Spleen (tissue), 11 donors: ENCODE measurements around the gene SPATS2. TPM values are rescaled to one million over a fixed set of nuclear protein-coding genes. Genes with fewer than 3 reads are reported as not detected.

ENCODE experiments used
- DNase-seq: peaks from one replicate; pipeline ENCODE4 v3.0.0-alpha.2; 2020
- H3K27ac ChIP-seq, 8 donors: fragments of 200-600 bp; sonication (generic) in 7 of 8; 1 replicate in 4 of 8; 2 replicates in 4 of 8; pipeline versions ENCODE4 v1.5.0 to v1.8.0; 2016 to 2021; ENCODE audit warnings: inconsistent platforms in 4 of 8, mild to moderate bottlenecking in 4 of 8, moderate library complexity in 1 of 8
- H3K27me3 ChIP-seq, 7 donors: fragments of 200-600 bp; sonication (generic) in 6 of 7; replicated peaks in 1 of 7; 1 replicate in 4 of 7; 2 replicates in 3 of 7; pipeline versions ENCODE4 v1.5.0 to v1.8.0; 2016 to 2021; ENCODE audit warnings: inconsistent platforms in 3 of 7, mild to moderate bottlenecking in 1 of 7
- H3K36me3 ChIP-seq, 6 donors: fragments of 200-600 bp; sonication (generic) in 5 of 6; 1 replicate in 4 of 6; 2 replicates in 2 of 6; pipeline versions ENCODE4 v1.5.0 to v1.8.0; 2016 to 2021; ENCODE audit warnings: inconsistent platforms in 2 of 6
- H3K4me1 ChIP-seq, 6 donors: fragments of 200-600 bp; sonication (generic) in 5 of 6; 1 replicate in 3 of 6; 2 replicates in 3 of 6; pipeline versions ENCODE4 v1.5.0 to v1.8.0; 2016 to 2021; ENCODE audit warnings: inconsistent platforms in 3 of 6
- H3K4me3 ChIP-seq, 8 donors: fragments of 200-600 bp; sonication (generic) in 7 of 8; 1 replicate in 4 of 8; 2 replicates in 4 of 8; pipeline versions ENCODE4 v1.5.0 to v1.8.0; 2016 to 2021; ENCODE audit warnings: inconsistent platforms in 4 of 8, mild to moderate bottlenecking in 4 of 8, moderate library complexity in 2 of 8
- H3K9me3 ChIP-seq, 8 donors: fragments of 200-600 bp; sonication (generic) in 7 of 8; 1 replicate in 4 of 8; 2 replicates in 4 of 8; pipeline versions ENCODE4 v1.5.0 to v1.8.0; 2016 to 2021; ENCODE audit warnings: inconsistent platforms in 4 of 8
- CTCF ChIP-seq, 11 experiments: fragments of 200-600 bp in 7 of 11; fragments of 450-650 bp in 4 of 11; sonication (generic) in 4 of 11; IDR thresholded peaks in 8 of 11; conservative IDR thresholded peaks in 3 of 11; 1 replicate in 7 of 11; 2 replicates in 4 of 11; pipeline versions ENCODE4 v1.4.0 to v1.8.0; 2016 to 2021; ENCODE audit warnings: antibody characterized with exemption in 11 of 11, inconsistent platforms in 4 of 11, mild to moderate bottlenecking in 1 of 11
- POLR2A ChIP-seq, 3 donors: fragments of 450-650 bp; IDR thresholded peaks; one replicate each; pipeline ENCODE4 v1.5.1; 2017; ENCODE audit warnings: antibody characterized with exemption in 3 of 3, mild to moderate bottlenecking in 1 of 3
- POLR2AphosphoS5 ChIP-seq, 3 donors: sonication (generic); formaldehyde crosslinking; IDR thresholded peaks; one replicate each; pipeline ENCODE4 v1.5.1; 2017; ENCODE audit warnings: antibody characterized with exemption in 3 of 3
- WGBS, 5 donors: extraction: QIAGEN DNeasy Blood & Tissue Kit in 3 of 5; methylation state at CpG; one replicate each; pipeline versions ENCODE4 v1.1.5 to v1.1.7; 2013 to 2018; 5-methylcytosine and 5-hydroxymethylcytosine counted together
- intact Hi-C: fragments of 100-400 bp; cut with DNase I; formaldehyde crosslinking; loops from one replicate; pipeline ENCODE4 v1.15.0; 2023; ENCODE audit warnings: low total_unique reads
- polyA plus RNA-seq, 3 donors: library from polyadenylated mRNA; stranded (reverse); fragments of 200-250 nt; gene quantifications; one replicate each; pipeline ENCODE4 v1.2.1, GENCODE V29; 2013
- total RNA-seq, 7 donors: library from RNA; depleted of rRNA in 3 of 7; stranded (reverse); fragments of >200 nt in 3 of 7; fragmentation: NEBNext Ultra II Directional in 4 of 7; extraction: Animal tissue kit (Norgen Biotek cat#: 25700) in 4 of 7; gene quantifications; one replicate each; pipeline versions ENCODE4 v1.1.0 to v1.2.1, GENCODE V29; 2016 to 2021
- donor health status: healthy with polysubstance abuse.
- donor health status: DM: no; HTN: no; CAD: no; lungs with moderate emphysema.
- donor health status: DM: no; HTN: no; CAD: no.
- donor health status: Bipolar disorder and iron deficiency.
- donor health status: healthy.
- donor health status: DM: no; HTN: no; CAD: no.
- donor health status: DM: yes; HTN: yes; CAD: no.

SPATS2 gene
- total and polyA plus RNA-seq, 10 donors, result 7.1 to 27.0 (median 19.0) TPM

- DNase-seq, result peak; percentile 56
- no peak for TF ChIP-seq POLR2A (IDR thresholded peaks at IDR 0.05)
- TF ChIP-seq POLR2AphosphoS5 (IDR thresholded peaks at IDR 0.05), result peak in 1 of 3 donors; percentile 20
- TF ChIP-seq CTCF (IDR thresholded peaks at IDR 0.05 in 8 of 11, conservative IDR thresholded peaks at IDR 0.05 in 3 of 11), result no peak
- Histone ChIP-seq H3K4me1 (peaks cover 0 to 2% (median 0%) of the 10 kb centered on the region in 6 donors), H3K27me3 (no peaks in the 10 kb centered on the region), H3K9me3 (no peaks in the 10 kb centered on the region), H3K27ac (no peak overlapping the region), H3K4me3 (no peak overlapping the region), H3K36me3 (peaks cover 0 to 63% (median 54%) of the 10 kb centered on the region in 6 donors)
- intact Hi-C loops, result no loop called here
- 74 to 88% (median 80%) methylated on average over 8 to 12 of the region's 12 CpGs for WGBS, 5 donors
Observed at GRCh38 chr12:49556391-49557186, 189.3 kb downstream of the SPATS2 start.

GRCh38 chr12:49557187-49557916, 190.1 kb downstream of the SPATS2 start:
- no peak overlapping the region for H3K4me3 ChIP-seq
- no peak for TF ChIP-seq POLR2A (IDR thresholded peaks at IDR 0.05)
- TF ChIP-seq POLR2AphosphoS5 (IDR thresholded peaks at IDR 0.05), result peak in 2 of 3 donors; percentile 5 to 53
- TF ChIP-seq CTCF (IDR thresholded peaks at IDR 0.05 in 8 of 11, conservative IDR thresholded peaks at IDR 0.05 in 3 of 11), result no peak
- H3K4me1 ChIP-seq, result peaks cover 0 to 2% (median 0%) of the 10 kb centered on the region in 6 donors
- H3K9me3 ChIP-seq, result no peaks in the 10 kb centered on the region
- peak; percentile 58 for DNase-seq
- WGBS, 5 donors, result 90 to 94% (median 92%) methylated on average over 8 to 18 of the region's 18 CpGs
- H3K27me3 ChIP-seq, result no peaks in the 10 kb centered on the region
- intact Hi-C loops, result no loop called here
- peaks cover 0 to 71% (median 62%) of the 10 kb centered on the region in 6 donors for H3K36me3 ChIP-seq
- H3K27ac ChIP-seq, result no peak overlapping the region

- Histone ChIP-seq H3K36me3 (peaks cover 0 to 76% (median 67%) of the 10 kb centered on the region in 6 donors), H3K27me3 (no peaks in the 10 kb centered on the region), H3K4me1 (peaks cover 0 to 2% (median 0%) of the 10 kb centered on the region in 6 donors), H3K27ac (no peak overlapping the region), H3K9me3 (no peaks in the 10 kb centered on the region), H3K4me3 (no peak overlapping the region)
- 87 to 90% (median 88%) methylated on average over 7 of the region's 7 CpGs for WGBS, 5 donors
- intact Hi-C loops, result no loop called here
- DNase-seq, result peak; percentile 13
- TF ChIP-seq CTCF (IDR thresholded peaks at IDR 0.05 in 8 of 11, conservative IDR thresholded peaks at IDR 0.05 in 3 of 11) (no peak), POLR2AphosphoS5 (IDR thresholded peaks at IDR 0.05) (no peak), POLR2A (IDR thresholded peaks at IDR 0.05) (no peak)
Observed at GRCh38 chr12:49557917-49558215, 190.6 kb downstream of the SPATS2 start.

GRCh38 chr12:49558526-49558925, 191.3 kb downstream of the SPATS2 start:
- no peak for TF ChIP-seq CTCF (IDR thresholded peaks at IDR 0.05 in 8 of 11, conservative IDR thresholded peaks at IDR 0.05 in 3 of 11)
- no peak for TF ChIP-seq POLR2AphosphoS5 (IDR thresholded peaks at IDR 0.05)
- H3K27ac ChIP-seq, result no peak overlapping the region
- H3K4me1 ChIP-seq, result peaks cover 0 to 2% (median 0%) of the 10 kb centered on the region in 6 donors
- no peaks in the 10 kb centered on the region for H3K27me3 ChIP-seq
- intact Hi-C loops, result no loop called here
- H3K4me3 ChIP-seq, result no peak overlapping the region
- peaks cover 0 to 82% (median 73%) of the 10 kb centered on the region in 6 donors for H3K36me3 ChIP-seq
- WGBS, 5 donors, result 89 to 98% (median 92%) methylated on average over 13 of the region's 13 CpGs
- H3K9me3 ChIP-seq, result no peaks in the 10 kb centered on the region
- peak; percentile 56 for DNase-seq
